Heart left ventricle (tissue), 13 donors: ENCODE measurements around the gene AHRR.

Experiments
- CTCF ChIP-seq, 12 donors: fragments of 200-600 bp; sonication (generic) in 4 of 12; IDR thresholded peaks; one replicate each; pipeline versions ENCODE4 v1.5.0 to v1.8.0; 2018 to 2022; ENCODE audit warnings: antibody characterized with exemption in 12 of 12, mild to moderate bottlenecking in 5 of 12
- POLR2A ChIP-seq, 2 donors: fragments of 450-650 bp; IDR thresholded peaks; one replicate each; pipeline ENCODE4 v1.6.1; 2017; ENCODE audit warnings: antibody characterized with exemption in 2 of 2, mild to moderate bottlenecking in 2 of 2, moderate library complexity in 2 of 2
- donor health status: ischemic (EF 13 %, LVEDD 7.1; RV severe dilation, severe dysfunction).
- donor health status: DM: no; HTN: yes; CAD: no.
- donor health status: DM: no; HTN: no; CAD: no.
- donor health status: ischemic (EF 25% LVEDD 6.9; RV normal size, moderate dysfunction).
- donor health status: ischemic (EF 25% LVEDD 5.7; RV mildly dilated, moderate dysfunction).
- donor health status: ischemic (EF 35%, LVEDD 5.7; RV mildly dilated, moderate dysfunction).
- donor health status: nonischemic (EF 11% LVEDD 7.7; RV severe dilation, severe dysfunction).
- donor health status: DM: yes; HTN: yes; CAD: no.
- donor health status: PGD.
- donor health status: ischemic (EF 29% LVEDD 5.4; RV normal size, mild dysfunction).
- donor health status: nonischemic (EF 23%, LVEDD 6.1; RV moderate dilation, normal function).

DNA sequence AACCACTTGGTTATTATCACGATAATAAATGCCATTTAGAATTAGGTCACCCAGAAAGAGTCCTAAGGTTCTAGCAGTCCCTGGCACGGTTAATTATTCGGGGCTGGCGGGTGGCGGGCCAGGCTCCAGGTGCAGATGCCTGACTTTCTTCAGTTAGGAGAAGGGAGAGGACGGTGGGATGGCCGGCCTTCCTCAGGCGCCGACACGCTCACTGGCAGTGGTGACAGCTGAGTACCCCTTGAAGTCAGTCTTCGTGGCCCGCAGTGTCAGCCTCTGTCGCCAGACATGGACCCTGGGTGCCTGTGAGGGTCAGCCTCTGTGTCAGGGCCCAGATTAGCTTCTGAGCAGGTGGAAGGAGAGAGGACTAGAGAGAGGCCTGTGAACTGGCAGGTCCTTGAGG lies 100.4 kb downstream of the AHRR start:
- TF ChIP-seq POLR2A (IDR thresholded peaks at IDR 0.05) (no peak), CTCF (IDR thresholded peaks at IDR 0.05) (no peak)
